HepG2 (cell line): ENCODE measurements around the gene ATP8A2. TPM values are rescaled to one million over a fixed set of nuclear protein-coding genes. Genes with fewer than 3 reads are reported as not detected.

Source experiments
- ATAC-seq: fragments of 200-7000 bp; cut with Tn5 transposase; 3 replicates; pipeline ENCODE4 v1.9.1; 2020; ENCODE audit warnings: mild to moderate bottlenecking, moderate library complexity
- BruUV-seq: library from RNA; stranded (reverse); fragments of 400-500 nt; replicated peaks from 2 replicates; lab custom pipeline; 2021; lab: Mats Ljungman, UMichigan
- CTCF ChIA-PET: fragments of 300-600 bp; formaldehyde crosslinking; extraction: SDS; loops from one replicate; lab custom pipeline; 2021; ENCODE audit warnings: low total read pairs, inconsistent platforms, low intra/inter-chr PET ratio; lab: Yijun Ruan, JAX
- POLR2A ChIA-PET: fragments of 350-600 bp; sonication (Branson Sonifier 250); formaldehyde crosslinking; loops from one replicate; lab custom pipeline; 2020; ENCODE audit warnings: antibody characterized with exemption, inconsistent platforms; lab: Yijun Ruan, JAX
- DNase-seq: peaks from one replicate; pipeline ENCODE4 v3.0.0-alpha.2; 2015; ENCODE audit warnings: low spot score
- FAIRE-seq: peaks from 3 replicates; lab custom pipeline; 2011; peaks lifted over from hg19 to GRCh38; lab: Jason Lieb, UNC
- H2AFZ ChIP-seq: one replicate; pipeline ENCODE4 v1.6.1; 2011; ENCODE audit warnings: low read length, inconsistent platforms
- H3K27ac ChIP-seq: fragments of 300-600 bp; 3 replicates; pipeline ENCODE4 v1.8.0; 2011; ENCODE audit warnings: mixed run types, mild to moderate bottlenecking, mixed read lengths, low read length, inconsistent platforms; ENCODE audit not compliant: insufficient read depth; ENCODE audit errors: extremely low read length
- H3K27me3 ChIP-seq, 2 experiments: fragments of 200-600 bp in 1 of 2; 2 replicates in 1 of 2; 3 replicates in 1 of 2; pipeline versions ENCODE4 v1.6.0 to v1.8.0; 2011; ENCODE audit warnings: low read length in 2 of 2, mild to moderate bottlenecking in 2 of 2, moderate library complexity in 2 of 2, inconsistent platforms in 1 of 2; ENCODE audit not compliant: insufficient read depth in 2 of 2, control insufficient read depth in 1 of 2
- H3K36me3 ChIP-seq, 2 experiments: fragments of 200-600 bp in 1 of 2; replicated peaks in 1 of 2; 2 replicates in 1 of 2; 3 replicates in 1 of 2; pipeline versions ENCODE4 v1.5.1 to v1.8.0; 2011; ENCODE audit warnings: low read length in 2 of 2, inconsistent platforms in 1 of 2; ENCODE audit not compliant: insufficient read depth in 2 of 2, control insufficient read depth in 1 of 2
- H3K4me1 ChIP-seq: 2 replicates; pipeline ENCODE4 v1.5.1; 2012; ENCODE audit warnings: low read length, inconsistent platforms; ENCODE audit not compliant: insufficient read depth
- H3K4me2 ChIP-seq: 2 replicates; pipeline ENCODE4 v1.6.0; 2011; ENCODE audit warnings: low read depth, low read length, inconsistent platforms
- H3K4me3 ChIP-seq, 3 experiments: fragments of 200-600 bp in 1 of 3; sonication (generic), shearing (Covaris generic) in 1 of 3; replicated peaks in 1 of 3; 2 replicates each; pipeline ENCODE4 v1.5.1; 2011 to 2016; ENCODE audit warnings: low read length in 3 of 3, inconsistent platforms in 2 of 3, low read depth in 2 of 3, mild to moderate bottlenecking in 2 of 3, control low read depth in 1 of 3, mixed read lengths in 1 of 3; ENCODE audit not compliant: insufficient read depth in 1 of 3
- H3K79me2 ChIP-seq: one replicate; pipeline ENCODE4 v1.6.1; 2011; ENCODE audit warnings: low read length, inconsistent platforms; ENCODE audit not compliant: insufficient read depth
- H3K9ac ChIP-seq: 2 replicates; pipeline ENCODE4 v1.6.0; 2011; ENCODE audit warnings: mild to moderate bottlenecking, low read depth, low read length, inconsistent platforms; ENCODE audit not compliant: insufficient read depth
- H3K9me3 ChIP-seq: 2 replicates; pipeline ENCODE4 v1.5.1; 2012; ENCODE audit warnings: mild to moderate bottlenecking, low read length
- H4K20me1 ChIP-seq: 2 replicates; pipeline ENCODE4 v1.6.0; 2011; ENCODE audit warnings: inconsistent platforms, mild to moderate bottlenecking, low read length, moderate library complexity; ENCODE audit not compliant: insufficient read depth
- HNRNPUL1 ChIP-seq: fragments of 200-400 bp; formaldehyde crosslinking; IDR thresholded peaks from 2 replicates; pipeline ENCODE4 v1.6.1; 2017; ENCODE audit warnings: low read depth, mild to moderate bottlenecking, low read length, moderate library complexity
- KDM3A ChIP-seq: IDR thresholded peaks from 2 replicates; pipeline ENCODE4 v1.6.1; 2018; ENCODE audit warnings: low read depth, missing compliant biosample characterization
- MZF1 ChIP-seq: sonication (generic); formaldehyde crosslinking; IDR thresholded peaks from 2 replicates; pipeline ENCODE4 v1.8.1; 2023; ENCODE audit warnings: mild to moderate bottlenecking, missing genetic modification reagents, borderline replicate concordance
- NR2F1 ChIP-seq, 2 experiments: fragments of 450-650 bp in 1 of 2; formaldehyde crosslinking in 1 of 2; IDR thresholded peaks; 2 replicates each; pipeline versions ENCODE4 v1.5.0 to v1.6.1; 2016 to 2020; ENCODE audit warnings: mild to moderate bottlenecking in 1 of 2, missing compliant biosample characterization in 1 of 2, missing genetic modification reagents in 1 of 2, moderate library complexity in 1 of 2
- SP1 ChIP-seq, 2 experiments: fragments of 450-650 bp in 1 of 2; sonication (generic) in 1 of 2; formaldehyde crosslinking in 1 of 2; IDR thresholded peaks; 2 replicates each; pipeline versions ENCODE4 v1.4.0 to v1.6.1; 2016 to 2020; ENCODE audit warnings: missing genetic modification reagents in 1 of 2
- ZFX ChIP-seq: sonication (generic); formaldehyde crosslinking; IDR thresholded peaks from 2 replicates; pipeline ENCODE4 v1.4.0; 2020; ENCODE audit warnings: mild to moderate bottlenecking, low read depth, missing genetic modification reagents, moderate library complexity
- ZNF317 ChIP-seq: sonication (generic); formaldehyde crosslinking; IDR thresholded peaks from 2 replicates; pipeline ENCODE4 v1.5.0; 2020; ENCODE audit warnings: mild to moderate bottlenecking, missing genetic modification reagents
- ZNF605 ChIP-seq: sonication (generic); formaldehyde crosslinking; IDR thresholded peaks from 2 replicates; pipeline ENCODE4 v1.8.0; 2022; ENCODE audit warnings: mild to moderate bottlenecking, missing genetic modification reagents
- ZXDC ChIP-seq: sonication (generic); formaldehyde crosslinking; IDR thresholded peaks from 2 replicates; pipeline ENCODE4 v1.5.0; 2020; ENCODE audit warnings: mild to moderate bottlenecking, missing genetic modification reagents
- WGBS: methylation state at CpG from one replicate; pipeline ENCODE4 v1.1.6; 2017; ENCODE audit warnings: low lambda C conversion rate; 5-methylcytosine and 5-hydroxymethylcytosine counted together
- in situ Hi-C: cut with HindIII; loops from 2 replicates; pipeline ENCODE4 v1.10.0; 2017; ENCODE audit warnings: low pct_unique_long_range_greater_than_20kb; ENCODE audit not compliant: extremely low pct_ligation_motif_present
- intact Hi-C: fragments of 100-400 bp; cut with micrococcal nuclease; formaldehyde crosslinking; loops from one replicate; pipeline ENCODE4 v1.10.0; 2022; ENCODE audit not compliant: unreplicated experiment
- polyA plus RNA-seq, 8 experiments: library from polyadenylated mRNA; depleted of rRNA in 3 of 8; stranded (reverse) in 7 of 8; unstranded in 1 of 8; fragments of >200 nt; fragmentation: Illumina TruSeq in 4 of 8; extraction: Trizol in 4 of 8; gene quantifications; 2 replicates each; pipeline versions ENCODE4 v1.2.1 to v1.2.3, GENCODE V29; 2011 to 2016; ENCODE audit warnings: low read depth in 4 of 8, missing spikeins in 1 of 8, mixed read lengths in 1 of 8; ENCODE audit not compliant: insufficient read depth in 1 of 8
- total RNA-seq, 5 experiments: library from RNA; depleted of rRNA; stranded (reverse); fragments of >200 nt; fragmentation: Illumina TruSeq; extraction: Trizol; gene quantifications; 2 replicates each; pipeline ENCODE4 v1.2.3, GENCODE V29; 2016; ENCODE audit warnings: low read depth in 1 of 5
- TF ChIP-seq, protein P1 (sequence below): sonication (generic); formaldehyde crosslinking; IDR thresholded peaks from 2 replicates; pipeline ENCODE4 v1.4.0; 2020; ENCODE audit warnings: mild to moderate bottlenecking, low read depth, missing genetic modification reagents
- TF ChIP-seq, protein P2 (sequence below): sonication (generic); formaldehyde crosslinking; IDR thresholded peaks from 2 replicates; pipeline ENCODE4 v1.5.0; 2020; ENCODE audit warnings: missing genetic modification reagents, mild to moderate bottlenecking, borderline replicate concordance
- TF ChIP-seq, protein P3 (sequence below): IDR thresholded peaks from 2 replicates; pipeline ENCODE4 v1.6.1; 2016; ENCODE audit warnings: missing compliant biosample characterization, missing genetic modification reagents, borderline replicate concordance

The ATP8A2 gene
- total and polyA plus RNA-seq, 2 of the 13 experiments (the other 11 are each of a cell fraction or from before 2014, with no cell fraction given): 0.09 TPM; not detected in 1

GRCh38 chr13:25908366-25908765 lies 536.6 kb downstream of the ATP8A2 start:
- H3K79me2 ChIP-seq: no peaks in the 10 kb centered on the region
- no peaks in the 10 kb centered on the region for H3K9me3 ChIP-seq
- intact Hi-C loops (no loop called here), in situ Hi-C loops (no loop called here)
- no peaks in the 10 kb centered on the region for H4K20me1 ChIP-seq
- FAIRE-seq (no peak), ATAC-seq (no peak), DNase-seq (no peak)
- H3K36me3 ChIP-seq: no peaks in the 10 kb centered on the region
- no peak overlapping the region for H3K27ac ChIP-seq
- H3K27me3 ChIP-seq: peaks cover 0 to 10% of the 10 kb centered on the region in 2 experiments; a peak in 3 of 5 replicates
- POLR2A ChIA-PET: no interaction called here
- no peak overlapping the region for H2AFZ ChIP-seq
- H3K4me1 ChIP-seq: no peaks in the 10 kb centered on the region
- CTCF ChIA-PET: no interaction called here
- 0% methylated on average over 3 of the region's 4 CpGs for WGBS
- H3K4me3 ChIP-seq: no peak overlapping the region
- no peak overlapping the region for H3K4me2 ChIP-seq
- TF ChIP-seq MZF1: no peak
- no peak for TF ChIP-seq NR2F1 (CRISPR knock-in tag; IDR thresholded peaks at IDR 0.05)
- no peak for TF ChIP-seq ZXDC
- TF ChIP-seq HNRNPUL1: no peak
- TF ChIP-seq, all 625 proteins: peak for 0
- no peak overlapping the region for H3K9ac ChIP-seq
- no TSS peak for BruUV-seq

- Histone ChIP-seq H3K79me2 (no peaks in the 10 kb centered on the region), H3K9ac (no peak overlapping the region), H3K4me3 (no peak overlapping the region), H3K27me3 (peaks cover 0 to 4% of the 10 kb centered on the region in 2 experiments; a peak in 3 of 5 replicates), H3K4me2 (no peak overlapping the region), H3K4me1 (no peaks in the 10 kb centered on the region), H3K9me3 (no peaks in the 10 kb centered on the region), H4K20me1 (no peaks in the 10 kb centered on the region), H3K27ac (no peak overlapping the region), H3K36me3 (no peaks in the 10 kb centered on the region), H2AFZ (no peak overlapping the region)
- FAIRE-seq: no peak
- ChIA-PET CTCF (no interaction called here), POLR2A (no interaction called here)
- intact Hi-C loops (no loop called here), in situ Hi-C loops (no loop called here)
- TF ChIP-seq, protein P1, sequence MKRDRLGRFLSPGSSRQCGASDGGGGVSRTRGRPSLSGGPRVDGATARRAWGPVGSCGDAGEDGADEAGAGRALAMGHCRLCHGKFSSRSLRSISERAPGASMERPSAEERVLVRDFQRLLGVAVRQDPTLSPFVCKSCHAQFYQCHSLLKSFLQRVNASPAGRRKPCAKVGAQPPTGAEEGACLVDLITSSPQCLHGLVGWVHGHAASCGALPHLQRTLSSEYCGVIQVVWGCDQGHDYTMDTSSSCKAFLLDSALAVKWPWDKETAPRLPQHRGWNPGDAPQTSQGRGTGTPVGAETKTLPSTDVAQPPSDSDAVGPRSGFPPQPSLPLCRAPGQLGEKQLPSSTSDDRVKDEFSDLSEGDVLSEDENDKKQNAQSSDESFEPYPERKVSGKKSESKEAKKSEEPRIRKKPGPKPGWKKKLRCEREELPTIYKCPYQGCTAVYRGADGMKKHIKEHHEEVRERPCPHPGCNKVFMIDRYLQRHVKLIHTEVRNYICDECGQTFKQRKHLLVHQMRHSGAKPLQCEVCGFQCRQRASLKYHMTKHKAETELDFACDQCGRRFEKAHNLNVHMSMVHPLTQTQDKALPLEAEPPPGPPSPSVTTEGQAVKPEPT (CRISPR knock-in tag): no peak
- no peak for TF ChIP-seq SP1 (IDR thresholded peaks at IDR 0.05)
- TF ChIP-seq SP1 (CRISPR knock-in tag; IDR thresholded peaks at IDR 0.05): no peak
- TF ChIP-seq, protein P2, sequence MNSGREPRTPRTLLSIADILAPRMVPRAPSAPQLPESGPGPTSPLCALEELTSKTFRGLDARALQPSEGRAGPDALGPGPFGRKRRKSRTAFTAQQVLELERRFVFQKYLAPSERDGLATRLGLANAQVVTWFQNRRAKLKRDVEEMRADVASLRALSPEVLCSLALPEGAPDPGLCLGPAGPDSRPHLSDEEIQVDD: no peak
- TF ChIP-seq KDM3A: no peak
- TF ChIP-seq ZFX (CRISPR knock-in tag): no peak
- TF ChIP-seq ZNF317: no peak
- TF ChIP-seq ZNF605: no peak
- TF ChIP-seq, protein P3, sequence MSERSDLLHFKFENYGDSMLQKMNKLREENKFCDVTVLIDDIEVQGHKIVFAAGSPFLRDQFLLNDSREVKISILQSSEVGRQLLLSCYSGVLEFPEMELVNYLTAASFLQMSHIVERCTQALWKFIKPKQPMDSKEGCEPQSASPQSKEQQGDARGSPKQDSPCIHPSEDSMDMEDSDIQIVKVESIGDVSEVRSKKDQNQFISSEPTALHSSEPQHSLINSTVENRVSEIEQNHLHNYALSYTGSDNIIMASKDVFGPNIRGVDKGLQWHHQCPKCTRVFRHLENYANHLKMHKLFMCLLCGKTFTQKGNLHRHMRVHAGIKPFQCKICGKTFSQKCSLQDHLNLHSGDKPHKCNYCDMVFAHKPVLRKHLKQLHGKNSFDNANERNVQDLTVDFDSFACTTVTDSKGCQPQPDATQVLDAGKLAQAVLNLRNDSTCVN: no peak
- no peak for ATAC-seq
- DNase-seq: no peak
- no TSS peak for BruUV-seq
- WGBS: 0% methylated on average over 4 of the region's 4 CpGs
Observed at GRCh38 chr13:25910243-25910642, 538.5 kb downstream of the ATP8A2 start.
